ENCODE measurements around the gene LGR6. TPM values are rescaled to one million over a fixed set of nuclear protein-coding genes. Genes with fewer than 3 reads are reported as not detected.

The LGR6 gene
- total and polyA plus RNA-seq, 2 of the 4 experiments (the other 2 are of a cell fraction), result not detected

DNA sequence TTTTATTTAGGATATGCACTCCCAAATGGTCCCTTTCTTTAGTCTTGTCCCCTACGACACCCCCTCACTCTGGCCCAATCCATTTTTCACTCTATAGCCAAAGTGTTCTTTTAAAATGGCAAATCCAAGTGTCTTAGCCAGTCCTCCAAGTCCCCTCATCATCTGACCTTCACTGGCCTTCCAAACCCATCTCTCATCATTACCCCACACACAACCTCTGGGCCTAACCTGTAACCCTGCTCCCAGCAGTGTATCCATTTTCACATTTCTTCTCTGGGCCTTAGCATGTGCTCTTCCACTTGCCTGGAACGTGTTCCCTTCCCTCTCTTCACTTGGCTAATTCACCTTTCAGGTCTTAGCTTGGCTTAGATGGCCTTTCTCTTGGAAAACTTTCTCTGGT, 42.6 kb upstream of the LGR6 start:
- no peaks in the 10 kb centered on the region for H3K4me1 ChIP-seq (ENCODE audit: control insufficient read depth, insufficient read depth, low read length)
- H2BK15ac ChIP-seq (ENCODE audit: low read depth, low read length), result no peak overlapping the region
- no peak overlapping the region for H3K56ac ChIP-seq (ENCODE audit: extremely low read depth, insufficient read depth, low read length)
- no peak overlapping the region for H3K9ac ChIP-seq (ENCODE audit: low read depth, low read length)
- H3K79me1 ChIP-seq (ENCODE audit: low read depth in 1 of 2, low read length in 2 of 2), result no peaks in the 10 kb centered on the region
- H3K9me3 ChIP-seq (ENCODE audit: control insufficient read depth, insufficient read depth, low read length), result no peaks in the 10 kb centered on the region
- dilution Hi-C loops (cut with HindIII; ENCODE audit: low sequenced_read_pairs, unreplicated experiment), result no loop called here
- H2AK9ac ChIP-seq (replicated peaks; ENCODE audit: low read depth, low read length, poor library complexity), result no peak overlapping the region
- 100% methylated on average over 1 of the region's 2 CpGs; no CpG with 5 or more reads in 1 of the 2 experiments for WGBS, 2 experiments (ENCODE audit: extremely low coverage in 2 of 2, insufficient read length in 1 of 2)
- no peak for DNase-seq
- H3K4me3 ChIP-seq (ENCODE audit: insufficient read depth, low read depth, low read length), result no peak overlapping the region
- H3K14ac ChIP-seq (replicated peaks; ENCODE audit: low read depth, low read length), result no peak overlapping the region
- no peaks in the 10 kb centered on the region for H3K9me1 ChIP-seq (ENCODE audit: insufficient read depth, low read length)
- no peak overlapping the region for H2AFZ ChIP-seq (replicated peaks; ENCODE audit: low read length, poor library complexity)
- ATAC-seq (ENCODE audit: low read depth), result no peak
- intact Hi-C loops (cut with micrococcal nuclease), result no loop called here
- peaks cover 22% of the 10 kb centered on the region for H3K27me3 ChIP-seq (ENCODE audit: control insufficient read depth, insufficient read depth, low read length)
- no peak overlapping the region for H2BK5ac ChIP-seq (ENCODE audit: low read depth, low read length, poor library complexity, severe bottlenecking)
- H3K18ac ChIP-seq (ENCODE audit: low read depth, low read length), result no peak overlapping the region
- in situ Hi-C loops (cut with MboI; ENCODE audit: low sequenced_read_pairs), result no loop called here
- H2BK20ac ChIP-seq (ENCODE audit: low read depth, low read length), result no peak overlapping the region
- no peaks in the 10 kb centered on the region for H4K20me1 ChIP-seq (ENCODE audit: insufficient read depth, low read length)
- TF ChIP-seq MAZ (IDR thresholded peaks at IDR 0.05; ENCODE audit: borderline replicate concordance, low read depth, low read length) (no peak), RCOR1 (IDR thresholded peaks at IDR 0.05; ENCODE audit: insufficient replicate concordance, low read length) (no peak), CEBPB (IDR thresholded peaks at IDR 0.05; ENCODE audit: low read depth, low read length) (no peak), SMC3 (IDR thresholded peaks at IDR 0.05; ENCODE audit: low read depth, low read length) (no peak), NFE2L2 (IDR thresholded peaks at IDR 0.05; ENCODE audit: low read depth, low read length) (no peak), POLR2A (IDR thresholded peaks at IDR 0.05; ENCODE audit: low read depth, low read length) (no peak), MAFK (IDR thresholded peaks at IDR 0.05; ENCODE audit: low read depth, low read length) (no peak), FOS (IDR thresholded peaks at IDR 0.05; ENCODE audit: low read depth, low read length) (no peak), RAD21 (IDR thresholded peaks at IDR 0.05; ENCODE audit: low read length) (no peak), MXI1 (IDR thresholded peaks at IDR 0.05; ENCODE audit: borderline replicate concordance, low read depth, low read length) (no peak), CHD1 (IDR thresholded peaks at IDR 0.05; ENCODE audit: low read depth, low read length) (no peak), BHLHE40 (IDR thresholded peaks at IDR 0.05; ENCODE audit: low read depth, low read length) (no peak), RFX5 (IDR thresholded peaks at IDR 0.05; ENCODE audit: low read depth, low read length) (no peak)
- TF ChIP-seq, protein P1, sequence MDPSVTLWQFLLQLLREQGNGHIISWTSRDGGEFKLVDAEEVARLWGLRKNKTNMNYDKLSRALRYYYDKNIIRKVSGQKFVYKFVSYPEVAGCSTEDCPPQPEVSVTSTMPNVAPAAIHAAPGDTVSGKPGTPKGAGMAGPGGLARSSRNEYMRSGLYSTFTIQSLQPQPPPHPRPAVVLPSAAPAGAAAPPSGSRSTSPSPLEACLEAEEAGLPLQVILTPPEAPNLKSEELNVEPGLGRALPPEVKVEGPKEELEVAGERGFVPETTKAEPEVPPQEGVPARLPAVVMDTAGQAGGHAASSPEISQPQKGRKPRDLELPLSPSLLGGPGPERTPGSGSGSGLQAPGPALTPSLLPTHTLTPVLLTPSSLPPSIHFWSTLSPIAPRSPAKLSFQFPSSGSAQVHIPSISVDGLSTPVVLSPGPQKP (IDR thresholded peaks at IDR 0.05; ENCODE audit: borderline replicate concordance, low read depth, low read length), result no peak
- TF ChIP-seq, protein P2, sequence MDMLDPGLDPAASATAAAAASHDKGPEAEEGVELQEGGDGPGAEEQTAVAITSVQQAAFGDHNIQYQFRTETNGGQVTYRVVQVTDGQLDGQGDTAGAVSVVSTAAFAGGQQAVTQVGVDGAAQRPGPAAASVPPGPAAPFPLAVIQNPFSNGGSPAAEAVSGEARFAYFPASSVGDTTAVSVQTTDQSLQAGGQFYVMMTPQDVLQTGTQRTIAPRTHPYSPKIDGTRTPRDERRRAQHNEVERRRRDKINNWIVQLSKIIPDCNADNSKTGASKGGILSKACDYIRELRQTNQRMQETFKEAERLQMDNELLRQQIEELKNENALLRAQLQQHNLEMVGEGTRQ (IDR thresholded peaks at IDR 0.05; ENCODE audit: low read depth, low read length), result no peak
- TF ChIP-seq, protein P3, sequence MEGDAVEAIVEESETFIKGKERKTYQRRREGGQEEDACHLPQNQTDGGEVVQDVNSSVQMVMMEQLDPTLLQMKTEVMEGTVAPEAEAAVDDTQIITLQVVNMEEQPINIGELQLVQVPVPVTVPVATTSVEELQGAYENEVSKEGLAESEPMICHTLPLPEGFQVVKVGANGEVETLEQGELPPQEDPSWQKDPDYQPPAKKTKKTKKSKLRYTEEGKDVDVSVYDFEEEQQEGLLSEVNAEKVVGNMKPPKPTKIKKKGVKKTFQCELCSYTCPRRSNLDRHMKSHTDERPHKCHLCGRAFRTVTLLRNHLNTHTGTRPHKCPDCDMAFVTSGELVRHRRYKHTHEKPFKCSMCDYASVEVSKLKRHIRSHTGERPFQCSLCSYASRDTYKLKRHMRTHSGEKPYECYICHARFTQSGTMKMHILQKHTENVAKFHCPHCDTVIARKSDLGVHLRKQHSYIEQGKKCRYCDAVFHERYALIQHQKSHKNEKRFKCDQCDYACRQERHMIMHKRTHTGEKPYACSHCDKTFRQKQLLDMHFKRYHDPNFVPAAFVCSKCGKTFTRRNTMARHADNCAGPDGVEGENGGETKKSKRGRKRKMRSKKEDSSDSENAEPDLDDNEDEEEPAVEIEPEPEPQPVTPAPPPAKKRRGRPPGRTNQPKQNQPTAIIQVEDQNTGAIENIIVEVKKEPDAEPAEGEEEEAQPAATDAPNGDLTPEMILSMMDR (conservative IDR thresholded peaks at IDR 0.05; ENCODE audit: low read depth, low read length), result no peak
- no peak overlapping the region for H2BK120ac ChIP-seq (ENCODE audit: low read depth, low read length)
- H2AK5ac ChIP-seq (ENCODE audit: low read depth, low read length), result no peak overlapping the region
- no peak overlapping the region for H3K23ac ChIP-seq (ENCODE audit: low read depth, low read length)
- no peak overlapping the region for H4K5ac ChIP-seq (ENCODE audit: low read depth, low read length)
- no peaks in the 10 kb centered on the region for H3K36me3 ChIP-seq (ENCODE audit: control insufficient read depth, insufficient read depth, low read length)
- H3K4me2 ChIP-seq (ENCODE audit: low read depth, low read length), result no peak overlapping the region
- H3K4ac ChIP-seq (ENCODE audit: low read depth, low read length), result no peak overlapping the region
- H4K91ac ChIP-seq (ENCODE audit: insufficient read depth, low read depth, low read length), result no peak overlapping the region
- H4K8ac ChIP-seq (ENCODE audit: low read depth in 2 of 2, low read length in 2 of 2), result no peak overlapping the region
- BruUV-seq (replicated peaks), result no TSS peak
- no peak overlapping the region for H3K27ac ChIP-seq (ENCODE audit: insufficient read depth, low read length)
- POLR2A ChIA-PET (ENCODE audit: unreplicated experiment), result no interaction called here
- CTCF ChIA-PET, result no interaction called here
